H1 (cell line): ENCODE measurements around the gene TMCC1. TPM values are rescaled to one million over a fixed set of nuclear protein-coding genes. Genes with fewer than 3 reads are reported as not detected.

ENCODE experiments used
- CTCF ChIA-PET: fragments of 300-600 bp; sonication (Branson Sonifier 250); formaldehyde crosslinking; loops from one replicate; lab custom pipeline; 2021; ENCODE audit not compliant: partially characterized antibody; lab: Charles Lee
- POLR2A ChIA-PET: fragments of 300-600 bp; sonication (Branson Sonifier 250); formaldehyde crosslinking; loops from one replicate; lab custom pipeline; 2021; ENCODE audit warnings: inconsistent platforms; ENCODE audit not compliant: partially characterized antibody; lab: Charles Lee
- DNase-seq, 2 experiments: peaks; one replicate each; pipeline versions ENCODE4 v3.0.0 to v3.0.0-alpha.2; 2010 to 2022; ENCODE audit warnings: low spot score in 2 of 2, low read depth in 1 of 2, mixed read lengths in 1 of 2
- FAIRE-seq: peaks from 2 replicates; lab custom pipeline; 2011; peaks lifted over from hg19 to GRCh38; lab: Jason Lieb, UNC
- H2AFZ ChIP-seq: 2 replicates; pipeline ENCODE4 v1.8.1; 2012; ENCODE audit warnings: low read length, inconsistent platforms
- H2AK5ac ChIP-seq: 2 replicates; pipeline ENCODE4 v1.6.1; 2013; ENCODE audit warnings: low read depth, low read length
- H2BK120ac ChIP-seq: replicated peaks from 2 replicates; pipeline ENCODE3; 2013; ENCODE audit warnings: low read depth, low read length, inconsistent platforms
- H2BK12ac ChIP-seq: 2 replicates; pipeline ENCODE4 v1.6.1; 2013; ENCODE audit warnings: low read depth, low read length
- H2BK15ac ChIP-seq: 2 replicates; pipeline ENCODE4 v1.6.1; 2013; ENCODE audit warnings: low read length
- H2BK20ac ChIP-seq: 2 replicates; pipeline ENCODE4 v1.6.1; 2013; ENCODE audit warnings: low read length
- H2BK5ac ChIP-seq: 2 replicates; pipeline ENCODE4 v1.6.1; 2013; ENCODE audit warnings: low read depth, low read length
- H3K14ac ChIP-seq: 2 replicates; pipeline ENCODE4 v1.6.1; 2013; ENCODE audit warnings: inconsistent platforms; ENCODE audit not compliant: insufficient read length
- H3K18ac ChIP-seq: 2 replicates; pipeline ENCODE4 v1.6.1; 2013; ENCODE audit warnings: low read length; ENCODE audit errors: extremely low read depth
- H3K23ac ChIP-seq: 2 replicates; pipeline ENCODE4 v1.6.1; 2013; ENCODE audit warnings: inconsistent platforms; ENCODE audit not compliant: insufficient read length
- H3K23me2 ChIP-seq: 2 replicates; pipeline ENCODE4 v1.6.1; 2013; ENCODE audit warnings: low read depth, low read length
- H3K27ac ChIP-seq: 2 replicates; pipeline ENCODE4 v1.6.1; 2011; ENCODE audit warnings: low read depth, low read length, inconsistent platforms
- H3K27me3 ChIP-seq, 4 experiments: replicated peaks in 1 of 4; 1 replicate in 1 of 4; 2 replicates in 3 of 4; pipeline versions ENCODE4 v1.6.1 to v1.8.1; 2011 to 2013; ENCODE audit warnings: low read length in 3 of 4, mild to moderate bottlenecking in 3 of 4, inconsistent platforms in 2 of 4, mixed read lengths in 2 of 4, moderate library complexity in 1 of 4; ENCODE audit not compliant: control insufficient read depth in 3 of 4, insufficient read depth in 3 of 4; ENCODE audit errors: extremely low read depth in 1 of 4
- H3K36me3 ChIP-seq, 4 experiments: 2 replicates each; pipeline versions ENCODE4 v1.6.1 to v1.8.1; 2011 to 2013; ENCODE audit warnings: mild to moderate bottlenecking in 4 of 4, low read length in 3 of 4, moderate library complexity in 2 of 4, control low read depth in 1 of 4, inconsistent platforms in 1 of 4; ENCODE audit not compliant: insufficient read depth in 4 of 4, control insufficient read depth in 2 of 4
- H3K4ac ChIP-seq: replicated peaks from 2 replicates; pipeline ENCODE3; 2013; ENCODE audit warnings: low read length, low read depth, mixed read lengths, inconsistent platforms; ENCODE audit not compliant: insufficient read length
- H3K4me1 ChIP-seq, 4 experiments: replicated peaks in 1 of 4; 1 replicate in 1 of 4; 2 replicates in 3 of 4; pipeline versions ENCODE4 v1.6.1 to v1.8.1; 2011 to 2013; ENCODE audit warnings: low read length in 3 of 4, inconsistent platforms in 2 of 4, mixed read lengths in 1 of 4; ENCODE audit not compliant: insufficient read depth in 4 of 4, control insufficient read depth in 3 of 4
- H3K4me2 ChIP-seq, 2 experiments: 2 replicates each; pipeline versions ENCODE4 v1.6.1 to v1.8.1; 2011 to 2013; ENCODE audit warnings: low read depth in 2 of 2, low read length in 2 of 2, control low read depth in 1 of 2, inconsistent platforms in 1 of 2, mild to moderate bottlenecking in 1 of 2; ENCODE audit not compliant: insufficient read depth in 1 of 2
- H3K4me3 ChIP-seq, 4 experiments: fragments of 200-600, 300-600 bp in 1 of 4; sonication (generic), shearing (Covaris generic), sonication (Bioruptor Twin) in 1 of 4; 2 replicates each; pipeline versions ENCODE4 v1.5.1 to v1.8.1; 2011 to 2016; ENCODE audit warnings: low read length in 4 of 4, low read depth in 3 of 4, control low read depth in 2 of 4, inconsistent platforms in 2 of 4, mild to moderate bottlenecking in 2 of 4, mixed read lengths in 1 of 4, moderate library complexity in 1 of 4; ENCODE audit not compliant: insufficient read depth in 2 of 4; ENCODE audit errors: extremely low read depth in 1 of 4
- H3K56ac ChIP-seq: replicated peaks from 2 replicates; pipeline ENCODE3; 2013; ENCODE audit warnings: low read depth, mild to moderate bottlenecking, mixed read lengths, low read length, inconsistent platforms; ENCODE audit not compliant: insufficient read length
- H3K79me1 ChIP-seq: 2 replicates; pipeline ENCODE4 v1.6.1; 2013; ENCODE audit warnings: low read depth, low read length, control low read depth
- H3K79me2 ChIP-seq, 2 experiments: 2 replicates each; pipeline versions ENCODE4 v1.6.1 to v1.8.1; 2012 to 2013; ENCODE audit warnings: low read length in 2 of 2, mild to moderate bottlenecking in 2 of 2, inconsistent platforms in 1 of 2; ENCODE audit not compliant: insufficient read depth in 2 of 2, control insufficient read depth in 1 of 2
- H3K9ac ChIP-seq, 4 experiments: replicated peaks in 1 of 4; 1 replicate in 1 of 4; 2 replicates in 3 of 4; pipeline versions ENCODE4 v1.6.1 to v1.8.1; 2011 to 2013; ENCODE audit warnings: low read depth in 3 of 4, low read length in 3 of 4, control low read depth in 2 of 4, mild to moderate bottlenecking in 2 of 4, moderate library complexity in 2 of 4, inconsistent platforms in 1 of 4; ENCODE audit errors: extremely low read depth in 1 of 4
- H3K9me3 ChIP-seq, 2 experiments: 2 replicates each; pipeline versions ENCODE4 v1.6.1 to v1.8.1; 2012 to 2013; ENCODE audit warnings: mild to moderate bottlenecking in 2 of 2, moderate library complexity in 2 of 2, control low read depth in 1 of 2, inconsistent platforms in 1 of 2, low read depth in 1 of 2, low read length in 1 of 2, mixed read lengths in 1 of 2; ENCODE audit not compliant: insufficient read depth in 2 of 2
- H4K20me1 ChIP-seq, 2 experiments: replicated peaks in 1 of 2; 2 replicates each; pipeline versions ENCODE3 to v1.8.1; 2011 to 2013; ENCODE audit warnings: inconsistent platforms in 2 of 2, low read length in 2 of 2, mild to moderate bottlenecking in 1 of 2; ENCODE audit not compliant: insufficient read depth in 2 of 2, control insufficient read depth in 1 of 2
- H4K5ac ChIP-seq: 2 replicates; pipeline ENCODE4 v1.6.1; 2013; ENCODE audit warnings: low read length, low read depth, mixed read lengths, inconsistent platforms; ENCODE audit not compliant: insufficient read length
- H4K8ac ChIP-seq: 2 replicates; pipeline ENCODE4 v1.8.0; 2013; ENCODE audit warnings: mild to moderate bottlenecking, moderate library complexity, low read length, inconsistent platforms; ENCODE audit not compliant: insufficient read depth; ENCODE audit errors: extremely low read depth
- H4K91ac ChIP-seq: replicated peaks from 2 replicates; pipeline ENCODE3; 2013; ENCODE audit warnings: low read length, mixed read lengths, inconsistent platforms; ENCODE audit not compliant: insufficient read length
- RXRA ChIP-seq: IDR thresholded peaks from 2 replicates; pipeline ENCODE4 v1.6.1; 2011; ENCODE audit warnings: low read depth, mild to moderate bottlenecking, low read length, moderate library complexity; ENCODE audit not compliant: insufficient read depth
- WGBS, 2 experiments: shearing (Covaris generic) in 1 of 2; methylation state at CpG; one replicate each; pipeline versions ENCODE4 v1.1.6 to v1.1.7; 2013 to 2015; ENCODE audit warnings: low lambda C conversion rate in 2 of 2, mixed read lengths in 2 of 2, inconsistent platforms in 1 of 2, low coverage in 1 of 2, missing lambda C conversion rate in 1 of 2; ENCODE audit not compliant: insufficient replicate concordance in 2 of 2, insufficient coverage in 1 of 2, insufficient read length in 1 of 2; ENCODE audit errors: extremely low coverage in 1 of 2, missing lambda C conversion rate in 1 of 2; 5-methylcytosine and 5-hydroxymethylcytosine counted together
- polyA plus RNA-seq, 7 experiments: library from polyadenylated mRNA; depleted of rRNA in 3 of 7; stranded (reverse) in 5 of 7; unstranded in 2 of 7; fragments of >200 nt in 5 of 7; fragments of 200-250 nt in 2 of 7; gene quantifications; 1 replicate in 5 of 7; 2 replicates in 1 of 7; 4 replicates in 1 of 7; pipeline versions ENCODE4 v1.2.1 to v1.2.3, GENCODE V29; 2011 to 2013; ENCODE audit warnings: missing spikeins in 2 of 7, mixed read lengths in 2 of 7
- total RNA-seq: library from RNA; stranded (reverse); fragmentation: NEBNext Ultra II Directional; extraction: Animal tissue kit (Norgen Biotek cat#: 25700); gene quantifications from 2 replicates; pipeline ENCODE4 v1.2.1, GENCODE V29; 2021

TMCC1 gene
- total and polyA plus RNA-seq, 2 of the 8 experiments (the other 6 are each of a cell fraction or from before 2014, with no cell fraction given): 10.4 to 27.1 TPM

DNA sequence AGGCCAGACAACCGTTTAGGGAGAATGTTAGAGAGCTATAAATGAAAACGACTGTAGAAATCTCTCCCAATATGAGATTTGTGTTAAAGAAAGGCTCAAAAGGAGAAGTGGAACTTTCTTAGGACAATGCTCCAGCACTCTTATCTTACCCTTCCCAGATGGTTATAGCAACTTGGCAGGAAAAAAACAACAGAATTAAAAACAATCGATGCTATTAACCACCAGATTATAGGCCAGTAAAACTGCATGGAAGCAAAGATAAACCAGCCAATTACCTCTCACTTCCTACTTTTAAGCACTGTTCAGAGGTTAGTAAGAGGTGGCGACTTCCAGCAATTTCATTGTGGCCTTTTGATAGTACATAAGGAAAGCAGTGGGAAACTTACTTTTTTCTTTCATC is 72.9 kb downstream of the TMCC1 start:
- Histone ChIP-seq H2BK12ac (no peak overlapping the region), H3K9ac (no peak overlapping the region), H3K36me3 (peaks cover 0 to 3% (median 0%) of the 10 kb centered on the region in 4 experiments; a peak in 2 of 8 replicates), H3K27me3 (no peaks in the 10 kb centered on the region), H3K79me1 (no peaks in the 10 kb centered on the region), H3K4me1 (no peaks in the 10 kb centered on the region), H3K23me2 (no peaks in the 10 kb centered on the region), H4K8ac (no peak overlapping the region), H3K27ac (no peak overlapping the region), H2BK15ac (no peak overlapping the region), H3K9me3 (no peaks in the 10 kb centered on the region), H3K14ac (no peak overlapping the region), H2AFZ (no peak overlapping the region), H4K5ac (no peak overlapping the region), H3K23ac (no peak overlapping the region), H4K20me1 (no peaks in the 10 kb centered on the region), H2BK120ac (no peak overlapping the region)
- WGBS, 2 experiments: 85% methylated on average over 4 of the region's 4 CpGs; no CpG with 5 or more reads in 1 of the 2 experiments
- POLR2A ChIA-PET: no interaction called here
- no peak for DNase-seq
- TF ChIP-seq RXRA: no peak
- TF ChIP-seq, all 59 proteins: peak for 0
- Histone ChIP-seq H3K4me2 (no peak overlapping the region), H2BK5ac (no peak overlapping the region), H3K79me2 (no peaks in the 10 kb centered on the region; a peak in 1 of 4 replicates), H3K56ac (no peak overlapping the region), H3K4ac (no peak overlapping the region), H4K91ac (no peak overlapping the region), H3K18ac (no peak overlapping the region), H3K4me3 (no peak overlapping the region), H2AK5ac (no peak overlapping the region), H2BK20ac (no peak overlapping the region)
- CTCF ChIA-PET: interaction anchor here (1.0 to 1.2 kb wide), 2 partner anchors 11 to 171 kb away, joined by 3 to 7 read pairs; no protein-coding TSS in a partner anchor
- no peak for FAIRE-seq
